Neuronal stem cell (in vitro differentiated cells): ENCODE data around the gene TNNC1.

Experiments
- DNase-seq: peaks from one replicate; pipeline ENCODE4 v3.0.0-alpha.2; 2013; ENCODE audit warnings: low spot score
- H2AFZ ChIP-seq: one replicate; pipeline ENCODE4 v1.6.1; 2013; ENCODE audit warnings: mild to moderate bottlenecking, low read length, inconsistent platforms
- H2AK5ac ChIP-seq: 2 replicates; pipeline ENCODE4 v1.6.1; 2013; ENCODE audit warnings: low read depth, mild to moderate bottlenecking, inconsistent platforms, low read length, moderate library complexity, mixed read lengths
- H2BK120ac ChIP-seq: 2 replicates; pipeline ENCODE4 v1.6.1; 2013; ENCODE audit warnings: low read depth, mild to moderate bottlenecking, inconsistent platforms, low read length, moderate library complexity, mixed read lengths
- H2BK12ac ChIP-seq: one replicate; pipeline ENCODE4 v1.6.1; 2013; ENCODE audit warnings: low read length, inconsistent platforms
- H2BK15ac ChIP-seq: 2 replicates; pipeline ENCODE4 v1.6.1; 2013; ENCODE audit warnings: mild to moderate bottlenecking, low read length, inconsistent platforms, mixed read lengths
- H2BK5ac ChIP-seq: one replicate; pipeline ENCODE4 v1.6.1; 2013; ENCODE audit warnings: inconsistent platforms, mild to moderate bottlenecking, low read length, moderate library complexity
- H3K14ac ChIP-seq: one replicate; pipeline ENCODE4 v1.6.1; 2013; ENCODE audit warnings: low read length, inconsistent platforms
- H3K18ac ChIP-seq: 2 replicates; pipeline ENCODE4 v1.6.1; 2013; ENCODE audit warnings: low read length, inconsistent platforms
- H3K23ac ChIP-seq: 2 replicates; pipeline ENCODE4 v1.6.1; 2013; ENCODE audit warnings: low read depth, mild to moderate bottlenecking, mixed read lengths, low read length, inconsistent platforms; ENCODE audit not compliant: poor library complexity
- H3K27ac ChIP-seq: replicated peaks from 3 replicates; pipeline ENCODE4 v1.5.1; 2013; ENCODE audit warnings: low read length, inconsistent platforms
- H3K27me3 ChIP-seq, 3 experiments: 2 replicates each; pipeline ENCODE4 v1.6.1; 2013; ENCODE audit warnings: low read length in 3 of 3, mild to moderate bottlenecking in 2 of 3, inconsistent platforms in 1 of 3, low read depth in 1 of 3, mixed read lengths in 1 of 3, moderate library complexity in 1 of 3; ENCODE audit not compliant: control insufficient read depth in 3 of 3, insufficient read depth in 3 of 3
- H3K36me3 ChIP-seq, 2 donors: replicated peaks in 1 of 2; 2 replicates each; pipeline ENCODE4 v1.6.1; 2013; ENCODE audit warnings: low read length in 2 of 2; ENCODE audit not compliant: control insufficient read depth in 2 of 2, insufficient read depth in 2 of 2
- H3K4ac ChIP-seq: 2 replicates; pipeline ENCODE4 v1.6.1; 2013; ENCODE audit warnings: inconsistent platforms, mild to moderate bottlenecking, low read length, moderate library complexity
- H3K4me1 ChIP-seq, 2 donors: 1 replicate in 1 of 2; 2 replicates in 1 of 2; pipeline ENCODE4 v1.6.1; 2013; ENCODE audit warnings: low read length in 2 of 2, low read depth in 1 of 2; ENCODE audit not compliant: control insufficient read depth in 2 of 2, insufficient read depth in 1 of 2
- H3K4me2 ChIP-seq: one replicate; pipeline ENCODE4 v1.6.1; 2013; ENCODE audit warnings: mild to moderate bottlenecking, low read length, inconsistent platforms; ENCODE audit not compliant: insufficient read depth, poor library complexity, severe bottlenecking
- H3K4me3 ChIP-seq, 2 donors: 2 replicates each; pipeline ENCODE4 v1.5.1; 2013; ENCODE audit warnings: low read length in 2 of 2, mild to moderate bottlenecking in 2 of 2, inconsistent platforms in 1 of 2, moderate library complexity in 1 of 2
- H3K79me1 ChIP-seq: one replicate; pipeline ENCODE4 v1.6.1; 2013; ENCODE audit warnings: low read depth, mild to moderate bottlenecking, inconsistent platforms, low read length, moderate library complexity
- H3K9ac ChIP-seq: one replicate; pipeline ENCODE4 v1.6.1; 2013; ENCODE audit warnings: mild to moderate bottlenecking, low read depth, low read length, inconsistent platforms; ENCODE audit not compliant: poor library complexity
- H3K9me3 ChIP-seq, 2 donors: replicated peaks in 1 of 2; 2 replicates each; pipeline versions ENCODE3 to v1.6.1; 2013; ENCODE audit warnings: low read length in 2 of 2, mild to moderate bottlenecking in 2 of 2, inconsistent platforms in 1 of 2, low read depth in 1 of 2, mixed read lengths in 1 of 2, moderate library complexity in 1 of 2; ENCODE audit not compliant: control insufficient read depth in 2 of 2, insufficient read depth in 1 of 2
- H4K8ac ChIP-seq: one replicate; pipeline ENCODE4 v1.6.1; 2013; ENCODE audit warnings: low read depth, mild to moderate bottlenecking, inconsistent platforms, low read length, moderate library complexity
- H4K91ac ChIP-seq: one replicate; pipeline ENCODE4 v1.6.1; 2013; ENCODE audit warnings: low read length, low read depth, mild to moderate bottlenecking, inconsistent platforms; ENCODE audit not compliant: poor library complexity
- WGBS, 2 donors: extraction: QIAGEN DNeasy Blood & Tissue Kit; methylation state at CpG; one replicate each; pipeline ENCODE4 v1.1.7; 2013; ENCODE audit warnings: missing lambda C conversion rate in 2 of 2, mixed read lengths in 1 of 2; ENCODE audit not compliant: insufficient read length in 2 of 2, insufficient replicate concordance in 1 of 2; ENCODE audit errors: extremely low coverage in 2 of 2; 5-methylcytosine and 5-hydroxymethylcytosine counted together

Gene TNNC1

DNA sequence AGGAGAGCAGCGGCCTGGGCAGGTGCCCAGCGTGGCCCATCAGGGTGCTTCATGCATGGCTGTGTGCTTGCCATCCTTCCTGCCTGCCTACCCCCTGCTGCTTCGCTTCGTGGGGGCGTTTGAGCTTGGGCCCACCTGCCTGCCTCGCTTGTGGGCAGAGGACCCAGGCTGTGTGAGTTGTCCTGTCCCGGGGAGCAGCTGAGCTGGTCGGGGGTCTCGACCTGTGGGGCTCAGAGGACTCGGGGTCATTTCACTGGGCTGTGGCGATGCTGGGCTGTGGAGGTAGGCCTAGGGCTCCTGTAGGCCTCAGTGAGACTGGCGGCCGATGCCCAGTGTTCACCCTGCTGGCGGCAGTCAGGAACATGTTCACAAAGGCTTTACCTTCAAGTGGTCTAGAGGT lies 29.2 kb upstream of the TNNC1 start:
- Histone ChIP-seq H3K4me2 (no peak overlapping the region), H3K27me3 (no peaks in the 10 kb centered on the region), H3K4ac (no peak overlapping the region), H2BK120ac (peak overlapping the region; percentile 19), H3K4me1 (peaks cover 4 to 18% of the 10 kb centered on the region in 2 donors), H2AK5ac (no peak overlapping the region), H4K91ac (no peak overlapping the region), H3K36me3 (peaks cover 74 to 98% of the 10 kb centered on the region in 2 donors), H2BK12ac (no peak overlapping the region), H3K9me3 (no peaks in the 10 kb centered on the region), H3K14ac (peak overlapping the region; percentile 58), H3K18ac (no peak overlapping the region), H3K4me3 (no peak overlapping the region), H4K8ac (no peak overlapping the region), H3K27ac (no peak overlapping the region), H2AFZ (no peak overlapping the region), H3K9ac (peak overlapping the region; percentile 78), H2BK15ac (no peak overlapping the region), H3K79me1 (peaks cover 1% of the 10 kb centered on the region), H2BK5ac (peak overlapping the region; percentile 26), H3K23ac (peak overlapping the region; percentile 82)
- no CpG with 5 or more reads among the region's 14 CpGs for WGBS, 2 donors
- no peak for DNase-seq

DNA sequence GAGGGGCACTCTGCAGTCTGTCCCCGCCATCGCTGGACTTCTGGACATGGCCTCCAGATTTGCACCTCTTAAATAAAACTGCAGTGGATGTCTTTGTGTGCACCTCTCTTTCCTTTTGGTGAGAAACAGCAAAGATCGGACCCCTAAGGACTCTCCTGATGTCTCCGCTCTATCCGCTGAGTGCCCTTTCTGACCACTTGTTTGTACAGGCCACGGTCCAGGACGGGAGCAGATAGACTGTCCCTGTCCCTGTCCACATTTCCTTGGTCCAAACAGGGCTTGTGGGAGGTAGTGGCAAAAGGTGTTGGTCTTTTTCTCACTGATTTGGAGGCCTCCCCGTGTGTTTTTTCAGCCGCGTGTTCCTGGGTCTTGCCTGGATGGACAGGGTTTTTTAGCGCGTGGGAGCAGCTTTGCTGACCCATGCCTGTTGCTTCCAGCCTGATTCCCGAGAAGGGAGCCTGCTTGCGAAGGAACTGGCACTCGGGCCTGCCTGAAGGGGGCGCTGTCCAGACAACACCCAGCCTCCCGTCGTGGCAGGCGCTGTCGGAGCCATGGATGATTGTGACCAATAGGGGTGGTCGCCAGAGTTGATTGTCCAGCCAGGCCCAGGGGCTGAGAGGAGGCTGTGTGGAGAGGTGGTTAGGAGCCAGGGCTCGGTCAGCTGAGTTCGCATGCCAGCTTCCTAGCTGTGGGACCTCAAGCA lies 28.1 kb upstream of the TNNC1 start:
- no peak overlapping the region for H3K27ac ChIP-seq
- H3K4me1 ChIP-seq, result peaks cover 4 to 18% of the 10 kb centered on the region in 2 donors
- no peaks in the 10 kb centered on the region for H3K9me3 ChIP-seq
- H3K36me3 ChIP-seq, result peaks cover 74 to 98% of the 10 kb centered on the region in 2 donors
- no peak overlapping the region for H3K4me3 ChIP-seq
- no peak overlapping the region for H3K18ac ChIP-seq
- no peak overlapping the region for H2BK5ac ChIP-seq
- no peak overlapping the region for H4K91ac ChIP-seq
- H3K14ac ChIP-seq, result no peak overlapping the region
- peak overlapping the region; percentile 82 for H3K23ac ChIP-seq
- H2BK12ac ChIP-seq, result no peak overlapping the region
- peak; percentile 12 for DNase-seq
- no peaks in the 10 kb centered on the region for H3K27me3 ChIP-seq
- peaks cover 1% of the 10 kb centered on the region for H3K79me1 ChIP-seq
- H2BK15ac ChIP-seq, result no peak overlapping the region
- no CpG with 5 or more reads among the region's 23 CpGs for WGBS, 2 donors
- no peak overlapping the region for H2AK5ac ChIP-seq
- no peak overlapping the region for H2AFZ ChIP-seq
- no peak overlapping the region for H2BK120ac ChIP-seq
- no peak overlapping the region for H3K4me2 ChIP-seq
- H3K9ac ChIP-seq, result no peak overlapping the region
- no peak overlapping the region for H4K8ac ChIP-seq
- no peak overlapping the region for H3K4ac ChIP-seq

- WGBS, 2 donors, result no CpG with 5 or more reads among the region's 27 CpGs
- Histone ChIP-seq H3K23ac (no peak overlapping the region), H2BK12ac (no peak overlapping the region), H4K8ac (no peak overlapping the region), H3K9me3 (no peaks in the 10 kb centered on the region), H3K36me3 (peaks cover 75 to 98% of the 10 kb centered on the region in 2 donors), H4K91ac (no peak overlapping the region), H2AK5ac (no peak overlapping the region), H3K27ac (no peak overlapping the region), H2BK15ac (no peak overlapping the region), H3K4me3 (no peak overlapping the region), H3K79me1 (peaks cover 1% of the 10 kb centered on the region), H3K18ac (no peak overlapping the region), H3K4me2 (no peak overlapping the region), H2BK5ac (no peak overlapping the region), H2BK120ac (no peak overlapping the region), H3K4me1 (peaks cover 4 to 18% of the 10 kb centered on the region in 2 donors), H3K14ac (no peak overlapping the region), H3K4ac (no peak overlapping the region), H3K9ac (no peak overlapping the region), H3K27me3 (no peaks in the 10 kb centered on the region), H2AFZ (no peak overlapping the region)
- DNase-seq, result no peak
Observed at GRCh38 chr3:52480768-52481715, 27.2 kb upstream of the TNNC1 start.
